ENCODE measurements around the gene SPATA3. TPM values are rescaled to one million over a fixed set of nuclear protein-coding genes. Genes with fewer than 3 reads are reported as not detected.

The SPATA3 gene
- total RNA-seq, 2 donors from 2014 or later: not detected

GRCh38 chr2:230980468-230980867 is 15.5 kb upstream of the SPATA3 start:
- Mint-ChIP-seq H3K4me3 (no peak overlapping the region), H3K4me1 (peaks cover 19% of the 10 kb centered on the region), H3K27ac (no peak overlapping the region), H3K36me3 (ENCODE audit: low read depth) (no peaks in the 10 kb centered on the region), H3K27me3 (ENCODE audit: insufficient read depth) (no peaks in the 10 kb centered on the region), H3K9me3 (no peaks in the 10 kb centered on the region)
- Histone ChIP-seq H3K27ac (ENCODE audit: low read depth, low read length) (no peak overlapping the region), H3K9me3 (ENCODE audit: control insufficient read depth, low read length) (no peaks in the 10 kb centered on the region), H3K9ac (ENCODE audit: extremely low read depth, low read length, poor library complexity, severe bottlenecking) (no peak overlapping the region), H3K4me3 (ENCODE audit: low read length) (no peak overlapping the region), H3K36me3 (ENCODE audit: control insufficient read depth, insufficient read depth, low read length) (no peaks in the 10 kb centered on the region), H3K4me1 (ENCODE audit: control insufficient read depth, insufficient read depth, low read length) (peaks cover 7% of the 10 kb centered on the region), H3K27me3 (ENCODE audit: control insufficient read depth, insufficient read depth, low read length, poor library complexity, severe bottlenecking) (no peaks in the 10 kb centered on the region)
- WGBS, 2 experiments (ENCODE audit: insufficient coverage in 1 of 2, insufficient read length in 1 of 2): 97 to 100% methylated on average over 1 of the region's 1 CpG
- TF ChIP-seq CTCF (conservative IDR thresholded peaks at IDR 0.05): no peak
- DNase-seq: no peak

GRCh38 chr2:230981704-230982103 is 14.2 kb upstream of the SPATA3 start:
- no peaks in the 10 kb centered on the region for H3K36me3 Mint-ChIP-seq (ENCODE audit: low read depth)

GRCh38 chr2:230982126-230982525 is 13.8 kb upstream of the SPATA3 start:
- Mint-ChIP-seq H3K9me3 (no peaks in the 10 kb centered on the region), H3K4me1 (peaks cover 24% of the 10 kb centered on the region), H3K27ac (no peak overlapping the region), H3K36me3 (ENCODE audit: low read depth) (no peaks in the 10 kb centered on the region), H3K27me3 (ENCODE audit: insufficient read depth) (no peaks in the 10 kb centered on the region), H3K4me3 (no peak overlapping the region)
- DNase-seq: no peak
- no peak for TF ChIP-seq CTCF (conservative IDR thresholded peaks at IDR 0.05)
- WGBS, 2 experiments (ENCODE audit: insufficient coverage in 1 of 2, insufficient read length in 1 of 2): 92 to 100% methylated on average over 3 to 5 of the region's 5 CpGs
- Histone ChIP-seq H3K36me3 (ENCODE audit: control insufficient read depth, insufficient read depth, low read length) (no peaks in the 10 kb centered on the region), H3K9me3 (ENCODE audit: control insufficient read depth, low read length) (no peaks in the 10 kb centered on the region), H3K27ac (ENCODE audit: low read depth, low read length) (no peak overlapping the region), H3K4me3 (ENCODE audit: low read length) (no peak overlapping the region), H3K4me1 (ENCODE audit: control insufficient read depth, insufficient read depth, low read length) (peaks cover 10% of the 10 kb centered on the region), H3K9ac (ENCODE audit: extremely low read depth, low read length, poor library complexity, severe bottlenecking) (no peak overlapping the region), H3K27me3 (ENCODE audit: control insufficient read depth, insufficient read depth, low read length, poor library complexity, severe bottlenecking) (no peaks in the 10 kb centered on the region)

More at GRCh38 chr2:230981704-230982103, 14.2 kb upstream of the SPATA3 start:
- Histone ChIP-seq H3K9ac (ENCODE audit: extremely low read depth, low read length, poor library complexity, severe bottlenecking) (no peak overlapping the region), H3K4me1 (ENCODE audit: control insufficient read depth, insufficient read depth, low read length) (peaks cover 9% of the 10 kb centered on the region), H3K27ac (ENCODE audit: low read depth, low read length) (no peak overlapping the region), H3K4me3 (ENCODE audit: low read length) (no peak overlapping the region), H3K9me3 (ENCODE audit: control insufficient read depth, low read length) (no peaks in the 10 kb centered on the region), H3K27me3 (ENCODE audit: control insufficient read depth, insufficient read depth, low read length, poor library complexity, severe bottlenecking) (no peaks in the 10 kb centered on the region), H3K36me3 (ENCODE audit: control insufficient read depth, insufficient read depth, low read length) (no peaks in the 10 kb centered on the region)
- H3K27ac Mint-ChIP-seq: no peak overlapping the region
- no peak for DNase-seq
- H3K4me1 Mint-ChIP-seq: peaks cover 24% of the 10 kb centered on the region
- WGBS, 2 experiments (ENCODE audit: insufficient coverage in 1 of 2, insufficient read length in 1 of 2): 87 to 93% methylated on average over 7 to 8 of the region's 8 CpGs
- H3K4me3 Mint-ChIP-seq: no peak overlapping the region
- no peaks in the 10 kb centered on the region for H3K27me3 Mint-ChIP-seq (ENCODE audit: insufficient read depth)
- no peaks in the 10 kb centered on the region for H3K9me3 Mint-ChIP-seq
- TF ChIP-seq CTCF (conservative IDR thresholded peaks at IDR 0.05): no peak

All from endodermal cell (in vitro differentiated cells).